CD4-positive, alpha-beta T cell (primary cell): ENCODE measurements around the gene MRGPRD. TPM values are rescaled to one million over a fixed set of nuclear protein-coding genes. Genes with fewer than 3 reads are reported as not detected.
A peak's percentile ranks its signal among the peaks of the same experiment; 100 is the strongest.

Experiments
- ATAC-seq: fragments of 200-7000 bp; cut with Tn5 transposase; one replicate; pipeline ENCODE4 v1.10.0; 2022; ENCODE audit warnings: mild to moderate bottlenecking; ENCODE audit not compliant: poor library complexity
- CTCF ChIA-PET: fragments of 350-600 bp; sonication (Branson Sonifier 250); formaldehyde crosslinking; loops from one replicate; lab custom pipeline; 2021; ENCODE audit warnings: antibody characterized with exemption, inconsistent platforms; lab: Charles Lee
- POLR2A ChIA-PET: fragments of 350-600 bp; sonication (Branson Sonifier 250); formaldehyde crosslinking; loops from one replicate; lab custom pipeline; 2021; ENCODE audit warnings: antibody characterized with exemption, inconsistent platforms; lab: Charles Lee
- DNase-seq, 14 experiments: peaks; one replicate each; pipeline ENCODE4 v3.0.0-alpha.2; 2013 to 2020; ENCODE audit warnings: mixed read lengths in 2 of 14
- H3K27ac ChIP-seq, 2 donors: one replicate each; pipeline versions ENCODE4 v1.5.1 to v1.7.0; 2013; ENCODE audit warnings: low read length in 2 of 2, low read depth in 1 of 2, mild to moderate bottlenecking in 1 of 2
- H3K27me3 ChIP-seq, 2 experiments: 1 replicate in 1 of 2; 2 replicates in 1 of 2; pipeline versions ENCODE4 v1.6.1 to v1.7.0; 2013; ENCODE audit warnings: low read length in 2 of 2, control low read depth in 1 of 2, mild to moderate bottlenecking in 1 of 2, moderate library complexity in 1 of 2; ENCODE audit not compliant: insufficient read depth in 2 of 2, control insufficient read depth in 1 of 2
- H3K36me3 ChIP-seq: one replicate; pipeline ENCODE4 v1.6.1; 2013; ENCODE audit warnings: low read length, control low read depth; ENCODE audit not compliant: insufficient read depth
- H3K4me1 ChIP-seq: one replicate; pipeline ENCODE4 v1.6.1; 2013; ENCODE audit warnings: low read length, control low read depth; ENCODE audit not compliant: insufficient read depth
- H3K4me3 ChIP-seq: one replicate; pipeline ENCODE4 v1.5.1; 2013; ENCODE audit warnings: mild to moderate bottlenecking, low read length, moderate library complexity
- H3K9me3 ChIP-seq, 2 experiments: 1 replicate in 1 of 2; 2 replicates in 1 of 2; pipeline versions ENCODE4 v1.6.1 to v1.7.0; 2013; ENCODE audit warnings: low read length in 2 of 2, mild to moderate bottlenecking in 2 of 2, control low read depth in 1 of 2, moderate library complexity in 1 of 2; ENCODE audit not compliant: control insufficient read depth in 1 of 2, insufficient read depth in 1 of 2
- H3K27ac Mint-ChIP-seq: one replicate; pipeline ENCODE4 v1.8.0; 2020; ENCODE audit warnings: mixed read lengths
- H3K27me3 Mint-ChIP-seq: one replicate; pipeline ENCODE4 v1.8.0; 2021; ENCODE audit warnings: mixed read lengths
- H3K36me3 Mint-ChIP-seq: one replicate; pipeline ENCODE4 v1.8.0; 2021; ENCODE audit warnings: low read depth, mixed read lengths
- H3K4me1 Mint-ChIP-seq: one replicate; pipeline ENCODE4 v1.8.0; 2021; ENCODE audit warnings: low read depth, mixed read lengths
- H3K4me3 Mint-ChIP-seq: one replicate; pipeline ENCODE4 v1.8.0; 2020; ENCODE audit warnings: mild to moderate bottlenecking, mixed read lengths
- H3K9me3 Mint-ChIP-seq: one replicate; pipeline ENCODE4 v1.8.0; 2020; ENCODE audit warnings: mixed read lengths
- intact Hi-C, 2 experiments: fragments of 100-400 bp; cut with DNase I in 1 of 2; cut with micrococcal nuclease in 1 of 2; formaldehyde crosslinking; loops; one replicate each; pipeline versions ENCODE4 v1.15.1 to v1.9.0; 2023 to 2025; cut with DNase I, micrococcal nuclease
- total RNA-seq, 174 experiments: library from RNA in 2 of 174; stranded (reverse) in 2 of 174; gene quantifications; one replicate each; pipeline ENCODE4 v1.2.3 and lab custom pipeline; 2021 to 2026
- TF ChIP-seq, protein P1 (sequence below): fragments of 200-600 bp; IDR thresholded peaks from one replicate; pipeline ENCODE4 v1.8.0; 2022; ENCODE audit warnings: antibody characterized with exemption, mild to moderate bottlenecking

Gene MRGPRD
- total RNA-seq, 2 experiments from 2014 or later: not detected

DNA sequence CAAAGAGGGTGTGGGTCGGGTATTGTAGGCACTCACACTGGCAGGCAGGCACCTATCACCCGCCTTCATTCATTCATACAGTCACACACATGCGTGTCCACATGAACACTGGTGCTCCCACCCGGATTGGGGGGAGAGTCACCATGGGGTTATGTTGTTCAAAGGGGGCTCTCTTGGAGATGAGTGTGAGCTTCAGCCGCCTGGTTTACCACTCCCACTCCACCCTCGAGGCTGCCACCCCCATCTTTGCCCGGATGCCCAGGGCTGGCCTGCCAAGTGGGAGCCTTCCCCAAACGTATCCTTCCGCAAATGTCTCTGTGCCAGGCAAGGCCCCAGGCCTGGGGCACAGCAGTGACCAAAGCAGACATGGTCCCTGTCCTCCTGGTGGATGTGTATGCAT is 22.6 kb downstream of the MRGPRD start:
- Mint-ChIP-seq H3K9me3 (no peaks in the 10 kb centered on the region), H3K36me3 (peaks cover 5% of the 10 kb centered on the region), H3K27me3 (peaks cover 5% of the 10 kb centered on the region), H3K4me3 (no peak overlapping the region), H3K27ac (no peak overlapping the region), H3K4me1 (peaks cover 9% of the 10 kb centered on the region)
- ATAC-seq (no peak), DNase-seq (no peak)
- Histone ChIP-seq H3K27ac (no peak overlapping the region), H3K4me1 (peaks cover 32% of the 10 kb centered on the region), H3K9me3 (peaks cover 0 to 11% of the 10 kb centered on the region in 2 experiments), H3K27me3 (peaks cover 0 to 5% of the 10 kb centered on the region in 2 experiments), H3K4me3 (no peak overlapping the region), H3K36me3 (no peaks in the 10 kb centered on the region)
- TF ChIP-seq, protein P1, sequence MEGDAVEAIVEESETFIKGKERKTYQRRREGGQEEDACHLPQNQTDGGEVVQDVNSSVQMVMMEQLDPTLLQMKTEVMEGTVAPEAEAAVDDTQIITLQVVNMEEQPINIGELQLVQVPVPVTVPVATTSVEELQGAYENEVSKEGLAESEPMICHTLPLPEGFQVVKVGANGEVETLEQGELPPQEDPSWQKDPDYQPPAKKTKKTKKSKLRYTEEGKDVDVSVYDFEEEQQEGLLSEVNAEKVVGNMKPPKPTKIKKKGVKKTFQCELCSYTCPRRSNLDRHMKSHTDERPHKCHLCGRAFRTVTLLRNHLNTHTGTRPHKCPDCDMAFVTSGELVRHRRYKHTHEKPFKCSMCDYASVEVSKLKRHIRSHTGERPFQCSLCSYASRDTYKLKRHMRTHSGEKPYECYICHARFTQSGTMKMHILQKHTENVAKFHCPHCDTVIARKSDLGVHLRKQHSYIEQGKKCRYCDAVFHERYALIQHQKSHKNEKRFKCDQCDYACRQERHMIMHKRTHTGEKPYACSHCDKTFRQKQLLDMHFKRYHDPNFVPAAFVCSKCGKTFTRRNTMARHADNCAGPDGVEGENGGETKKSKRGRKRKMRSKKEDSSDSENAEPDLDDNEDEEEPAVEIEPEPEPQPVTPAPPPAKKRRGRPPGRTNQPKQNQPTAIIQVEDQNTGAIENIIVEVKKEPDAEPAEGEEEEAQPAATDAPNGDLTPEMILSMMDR: no peak
- ChIA-PET CTCF (no interaction called here), POLR2A (no interaction called here)
- intact Hi-C loops: loop anchor here in 1 of 2 experiments (5.0 kb wide), 1 partner anchor 129 kb away; no protein-coding TSS in a partner anchor

DNA sequence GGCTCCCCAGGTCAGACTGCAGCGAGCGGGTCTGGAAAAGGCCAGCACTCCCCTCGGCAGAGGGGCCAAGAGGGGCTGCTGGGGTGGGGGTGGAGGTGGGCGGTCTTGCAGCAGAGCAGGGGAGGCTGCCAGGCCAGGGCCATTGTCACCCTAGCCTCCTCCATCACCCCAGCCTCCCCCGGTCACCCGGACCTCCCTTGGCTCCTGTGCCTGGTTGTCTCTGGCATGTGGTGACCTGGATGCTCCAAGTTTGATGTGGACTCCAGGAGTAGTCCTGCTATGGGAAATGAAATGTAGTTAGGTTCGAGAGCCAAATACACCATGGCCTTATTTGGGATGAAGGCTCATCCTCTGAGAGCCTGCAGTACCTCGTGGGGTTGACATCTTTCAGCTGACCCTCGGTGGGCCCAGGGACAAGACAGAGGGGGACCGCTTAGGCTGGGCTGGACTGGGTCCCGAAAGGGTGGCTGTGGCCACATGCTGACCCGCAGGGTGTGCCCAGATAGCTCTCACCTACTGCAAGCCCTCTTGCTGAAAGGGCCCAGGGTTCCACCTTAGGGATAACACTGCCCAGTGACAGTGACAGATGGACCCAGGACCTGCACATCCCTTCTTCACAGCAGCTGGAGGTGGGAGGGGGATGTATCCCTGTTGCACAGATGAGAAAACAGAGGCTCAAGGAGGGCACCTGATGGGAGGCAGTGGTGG is 24.1 kb downstream of the MRGPRD start:
- CTCF ChIA-PET: no interaction called here
- intact Hi-C loops: loop anchor here in 1 of 2 experiments (5.0 kb wide), 1 partner anchor 131 kb away; no protein-coding TSS in a partner anchor
- H3K36me3 Mint-ChIP-seq: no peaks in the 10 kb centered on the region

DNA sequence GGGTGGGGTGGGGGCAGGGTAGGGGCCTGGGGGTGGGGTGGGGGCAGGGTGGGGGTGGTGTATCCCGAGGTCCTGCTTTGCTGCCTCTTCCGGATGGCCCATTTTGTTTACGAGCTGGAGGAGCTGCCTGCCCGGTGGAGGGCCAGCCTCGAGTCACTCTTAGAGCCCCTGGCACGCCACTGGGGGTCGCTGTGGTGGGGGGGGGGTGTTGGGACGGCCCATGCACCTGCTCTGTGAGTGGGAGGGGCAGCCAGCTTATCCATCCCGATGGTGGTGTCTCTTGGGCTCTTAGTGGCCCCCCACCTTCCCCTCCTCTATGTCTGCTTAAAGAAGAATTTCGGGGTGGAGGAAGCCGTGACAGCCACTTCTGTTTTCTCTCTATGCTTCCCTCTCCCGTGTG is 24.6 kb downstream of the MRGPRD start:
- Mint-ChIP-seq H3K36me3 (no peaks in the 10 kb centered on the region), H3K4me3 (no peak overlapping the region), H3K27ac (no peak overlapping the region), H3K4me1 (no peaks in the 10 kb centered on the region), H3K9me3 (no peaks in the 10 kb centered on the region), H3K27me3 (peaks cover 5% of the 10 kb centered on the region)
- DNase-seq (peak in 11 of 14 experiments; percentile 4 to 61 (median 23)), ATAC-seq (no peak)
- Histone ChIP-seq H3K27ac (no peak overlapping the region), H3K4me1 (peaks cover 16% of the 10 kb centered on the region), H3K4me3 (no peak overlapping the region), H3K27me3 (peaks cover 0 to 5% of the 10 kb centered on the region in 2 experiments), H3K36me3 (no peaks in the 10 kb centered on the region), H3K9me3 (peaks cover 0 to 11% of the 10 kb centered on the region in 2 experiments)
- TF ChIP-seq, protein P1: no peak
- ChIA-PET POLR2A (no interaction called here), CTCF (no interaction called here)
- intact Hi-C loops: loop anchor here in 1 of 2 experiments (5.0 kb wide), 1 partner anchor 131 kb away; no protein-coding TSS in a partner anchor

More for the DNA sequence above, 24.1 kb downstream of the MRGPRD start:
- Histone ChIP-seq H3K36me3 (no peaks in the 10 kb centered on the region), H3K27ac (no peak overlapping the region), H3K4me1 (peaks cover 17% of the 10 kb centered on the region), H3K9me3 (peaks cover 0 to 11% of the 10 kb centered on the region in 2 experiments), H3K4me3 (no peak overlapping the region), H3K27me3 (peaks cover 0 to 5% of the 10 kb centered on the region in 2 experiments)
- Mint-ChIP-seq H3K27me3 (peaks cover 5% of the 10 kb centered on the region), H3K9me3 (no peaks in the 10 kb centered on the region), H3K4me3 (no peak overlapping the region), H3K4me1 (no peaks in the 10 kb centered on the region), H3K27ac (no peak overlapping the region)
- POLR2A ChIA-PET: no interaction called here
- DNase-seq (peak in 1 of 14 experiments; percentile 7), ATAC-seq (no peak)
- TF ChIP-seq, protein P1: no peak
